ENCODE measurements around the gene EIF2D. TPM values are rescaled to one million over a fixed set of nuclear protein-coding genes. Genes with fewer than 3 reads are reported as not detected.

Gene EIF2D
- total RNA-seq, 3 donors from 2014 or later (not counting 1 experiment from before 2014, with no cell fraction given), result 31.8 to 34.6 (median 32.7) TPM

DNA sequence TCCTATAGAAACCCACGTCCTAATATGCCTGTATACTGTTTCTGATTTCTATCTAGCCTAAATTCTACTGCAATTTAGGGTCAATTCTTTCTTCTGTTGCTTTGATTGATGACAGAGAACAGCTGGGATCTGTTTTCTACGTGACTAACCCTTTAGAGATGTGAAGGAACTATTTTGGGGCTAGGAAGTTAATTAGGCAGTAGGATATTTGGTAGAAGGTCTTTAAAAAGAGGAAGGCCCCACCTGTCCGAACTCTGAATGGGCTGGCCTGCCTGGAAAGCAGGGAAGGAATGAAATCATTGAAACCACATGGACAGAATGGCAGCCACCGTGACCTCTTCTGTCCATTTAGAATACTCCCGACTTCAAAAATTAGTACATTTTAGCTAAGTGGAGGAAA, 21.0 kb downstream of the EIF2D start:
- Histone ChIP-seq H3K4me1 (ENCODE audit: control insufficient read depth, insufficient read depth, low read length) (peaks cover 30% of the 10 kb centered on the region), H3K36me3 (ENCODE audit: control insufficient read depth, insufficient read depth, low read length) (peaks cover 82% of the 10 kb centered on the region), H3K27ac (ENCODE audit: low read length) (peak overlapping the region; percentile 61), H3K9me3 (ENCODE audit: control insufficient read depth, insufficient read depth, low read length) (no peaks in the 10 kb centered on the region), H3K27me3 (ENCODE audit: control insufficient read depth, insufficient read depth, low read length) (no peaks in the 10 kb centered on the region), H3K4me3 (ENCODE audit: low read length) (no peak overlapping the region)
- Mint-ChIP-seq H3K27me3 (ENCODE audit: low read depth in 2 of 2) (no peaks in the 10 kb centered on the region), H3K27ac (peak overlapping the region; percentile 89 to 90), H3K4me3 (no peak overlapping the region), H3K9me3 (no peaks in the 10 kb centered on the region), H3K4me1 (peaks cover 57 to 59% of the 10 kb centered on the region in 2 donors), H3K36me3 (no peaks in the 10 kb centered on the region)
- ATAC-seq (no peak), DNase-seq (no peak)
- 94% methylated on average over 4 of the region's 5 CpGs for whole genome bisulfite sequencing (ENCODE audit: insufficient coverage)
- intact Hi-C loops (cut with micrococcal nuclease), result no loop called here
- TF ChIP-seq, protein P1, sequence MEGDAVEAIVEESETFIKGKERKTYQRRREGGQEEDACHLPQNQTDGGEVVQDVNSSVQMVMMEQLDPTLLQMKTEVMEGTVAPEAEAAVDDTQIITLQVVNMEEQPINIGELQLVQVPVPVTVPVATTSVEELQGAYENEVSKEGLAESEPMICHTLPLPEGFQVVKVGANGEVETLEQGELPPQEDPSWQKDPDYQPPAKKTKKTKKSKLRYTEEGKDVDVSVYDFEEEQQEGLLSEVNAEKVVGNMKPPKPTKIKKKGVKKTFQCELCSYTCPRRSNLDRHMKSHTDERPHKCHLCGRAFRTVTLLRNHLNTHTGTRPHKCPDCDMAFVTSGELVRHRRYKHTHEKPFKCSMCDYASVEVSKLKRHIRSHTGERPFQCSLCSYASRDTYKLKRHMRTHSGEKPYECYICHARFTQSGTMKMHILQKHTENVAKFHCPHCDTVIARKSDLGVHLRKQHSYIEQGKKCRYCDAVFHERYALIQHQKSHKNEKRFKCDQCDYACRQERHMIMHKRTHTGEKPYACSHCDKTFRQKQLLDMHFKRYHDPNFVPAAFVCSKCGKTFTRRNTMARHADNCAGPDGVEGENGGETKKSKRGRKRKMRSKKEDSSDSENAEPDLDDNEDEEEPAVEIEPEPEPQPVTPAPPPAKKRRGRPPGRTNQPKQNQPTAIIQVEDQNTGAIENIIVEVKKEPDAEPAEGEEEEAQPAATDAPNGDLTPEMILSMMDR (IDR thresholded peaks at IDR 0.05), result no peak

DNA sequence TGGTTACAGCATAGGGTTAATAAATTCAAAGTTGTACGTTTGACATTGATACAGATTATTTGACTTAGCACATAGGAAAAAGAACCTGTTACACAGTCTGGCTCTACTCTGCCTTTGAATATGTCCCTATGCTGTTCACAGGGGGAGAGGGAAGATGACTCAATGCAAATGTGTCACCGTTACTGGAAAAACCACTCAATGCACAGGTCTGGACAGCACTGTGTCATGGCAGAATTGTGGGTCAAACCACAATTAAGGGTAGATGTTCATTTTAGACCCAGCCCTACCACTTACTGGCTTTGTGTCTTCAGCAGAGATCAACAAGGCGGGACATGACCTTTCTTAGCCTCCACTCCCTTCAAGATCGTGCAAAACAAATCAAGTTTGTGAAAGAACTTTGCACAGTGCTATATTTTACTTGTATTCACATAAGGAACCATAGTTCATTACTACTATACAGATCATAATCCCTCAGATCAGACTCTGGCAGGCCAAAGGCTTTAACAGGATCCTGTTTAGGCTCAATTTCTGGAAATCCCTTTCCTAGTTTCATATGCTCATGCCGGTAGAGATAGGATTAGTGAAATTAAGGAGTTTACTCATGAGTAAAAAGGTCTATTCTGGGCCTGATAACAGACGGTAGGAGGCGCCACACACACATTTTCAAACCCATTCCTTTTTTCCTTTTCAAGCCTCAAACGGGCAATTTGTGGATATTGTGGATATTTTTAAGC, 22.1 kb downstream of the EIF2D start:
- 18% methylated on average over 3 of the region's 8 CpGs for WGBS (ENCODE audit: insufficient coverage)
- ATAC-seq (peak; percentile 80 to 88 (median 83)), DNase-seq (peak in 1 of 2 donors; percentile 72)
- Histone ChIP-seq H3K4me1 (ENCODE audit: control insufficient read depth, insufficient read depth, low read length) (peaks cover 30% of the 10 kb centered on the region), H3K27me3 (ENCODE audit: control insufficient read depth, insufficient read depth, low read length) (no peaks in the 10 kb centered on the region), H3K9me3 (ENCODE audit: control insufficient read depth, insufficient read depth, low read length) (no peaks in the 10 kb centered on the region), H3K4me3 (ENCODE audit: low read length) (no peak overlapping the region), H3K36me3 (ENCODE audit: control insufficient read depth, insufficient read depth, low read length) (peaks cover 86% of the 10 kb centered on the region), H3K27ac (ENCODE audit: low read length) (peak overlapping the region; percentile 61)
- Mint-ChIP-seq H3K4me1 (peaks cover 58 to 61% of the 10 kb centered on the region in 2 donors), H3K4me3 (peak overlapping the region; percentile 40), H3K9me3 (no peaks in the 10 kb centered on the region), H3K27me3 (ENCODE audit: low read depth in 2 of 2) (no peaks in the 10 kb centered on the region), H3K36me3 (no peaks in the 10 kb centered on the region), H3K27ac (peak overlapping the region; percentile 89 to 90)
- intact Hi-C loops (cut with micrococcal nuclease), result no loop called here
- TF ChIP-seq, protein P1 (IDR thresholded peaks at IDR 0.05), result peak; percentile 36

DNA sequence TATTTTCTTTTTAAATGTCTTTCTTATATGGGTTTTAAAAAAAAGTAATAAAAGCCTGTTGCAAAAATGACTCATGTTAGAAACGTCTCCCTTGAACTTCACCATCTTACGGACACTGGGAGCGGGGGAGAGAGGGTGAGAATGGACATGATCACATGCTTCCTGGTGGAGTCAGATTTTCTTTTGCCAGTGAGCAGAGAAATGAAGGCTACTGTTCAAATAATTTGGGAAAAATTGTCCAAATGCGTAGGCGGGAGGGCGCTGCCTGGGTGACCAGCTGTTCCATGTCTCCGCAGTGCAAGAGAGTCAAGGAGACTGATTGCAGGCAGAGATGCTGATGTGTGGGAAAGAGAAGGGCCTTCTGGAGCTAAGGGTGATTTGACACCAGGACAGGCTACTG, 23.1 kb downstream of the EIF2D start:
- H3K4me3 ChIP-seq (ENCODE audit: low read length), result no peak overlapping the region
- no peak for ATAC-seq
- no peaks in the 10 kb centered on the region for H3K27me3 ChIP-seq (ENCODE audit: control insufficient read depth, insufficient read depth, low read length)
- peaks cover 58 to 65% of the 10 kb centered on the region in 2 donors for H3K4me1 Mint-ChIP-seq
- no peaks in the 10 kb centered on the region for H3K27me3 Mint-ChIP-seq (ENCODE audit: low read depth in 2 of 2)
- no peak for DNase-seq
- peak overlapping the region; percentile 61 for H3K27ac ChIP-seq (ENCODE audit: low read length)
- peaks cover 30% of the 10 kb centered on the region for H3K4me1 ChIP-seq (ENCODE audit: control insufficient read depth, insufficient read depth, low read length)
- no peak overlapping the region for H3K4me3 Mint-ChIP-seq
- intact Hi-C loops (cut with micrococcal nuclease), result no loop called here
- 97% methylated on average over 7 of the region's 7 CpGs for WGBS (ENCODE audit: insufficient coverage)
- no peaks in the 10 kb centered on the region for H3K9me3 Mint-ChIP-seq
- TF ChIP-seq, protein P1 (IDR thresholded peaks at IDR 0.05), result no peak
- no peaks in the 10 kb centered on the region for H3K36me3 Mint-ChIP-seq
- H3K27ac Mint-ChIP-seq, result peak overlapping the region; percentile 89 to 90
- no peaks in the 10 kb centered on the region for H3K9me3 ChIP-seq (ENCODE audit: control insufficient read depth, insufficient read depth, low read length)
- H3K36me3 ChIP-seq (ENCODE audit: control insufficient read depth, insufficient read depth, low read length), result peaks cover 86% of the 10 kb centered on the region
